ENCODE measurements around the gene DAB2IP.

- no peak for TF ChIP-seq FOXA1 (IDR thresholded peaks at IDR 0.05)
- TF ChIP-seq, protein P1, sequence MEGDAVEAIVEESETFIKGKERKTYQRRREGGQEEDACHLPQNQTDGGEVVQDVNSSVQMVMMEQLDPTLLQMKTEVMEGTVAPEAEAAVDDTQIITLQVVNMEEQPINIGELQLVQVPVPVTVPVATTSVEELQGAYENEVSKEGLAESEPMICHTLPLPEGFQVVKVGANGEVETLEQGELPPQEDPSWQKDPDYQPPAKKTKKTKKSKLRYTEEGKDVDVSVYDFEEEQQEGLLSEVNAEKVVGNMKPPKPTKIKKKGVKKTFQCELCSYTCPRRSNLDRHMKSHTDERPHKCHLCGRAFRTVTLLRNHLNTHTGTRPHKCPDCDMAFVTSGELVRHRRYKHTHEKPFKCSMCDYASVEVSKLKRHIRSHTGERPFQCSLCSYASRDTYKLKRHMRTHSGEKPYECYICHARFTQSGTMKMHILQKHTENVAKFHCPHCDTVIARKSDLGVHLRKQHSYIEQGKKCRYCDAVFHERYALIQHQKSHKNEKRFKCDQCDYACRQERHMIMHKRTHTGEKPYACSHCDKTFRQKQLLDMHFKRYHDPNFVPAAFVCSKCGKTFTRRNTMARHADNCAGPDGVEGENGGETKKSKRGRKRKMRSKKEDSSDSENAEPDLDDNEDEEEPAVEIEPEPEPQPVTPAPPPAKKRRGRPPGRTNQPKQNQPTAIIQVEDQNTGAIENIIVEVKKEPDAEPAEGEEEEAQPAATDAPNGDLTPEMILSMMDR (IDR thresholded peaks at IDR 0.05; ENCODE audit: low read depth, low read length, missing input control), result no peak
- TF ChIP-seq MAX (IDR thresholded peaks at IDR 0.05), result no peak
- no peak for TF ChIP-seq GABPA (IDR thresholded peaks at IDR 0.05 in 1 of 2, conservative IDR thresholded peaks at IDR 0.05 in 1 of 2)
- TF ChIP-seq SP1 (IDR thresholded peaks at IDR 0.05), result no peak
- TF ChIP-seq ATF3 (IDR thresholded peaks at IDR 0.05), result no peak
- TF ChIP-seq, protein P2, sequence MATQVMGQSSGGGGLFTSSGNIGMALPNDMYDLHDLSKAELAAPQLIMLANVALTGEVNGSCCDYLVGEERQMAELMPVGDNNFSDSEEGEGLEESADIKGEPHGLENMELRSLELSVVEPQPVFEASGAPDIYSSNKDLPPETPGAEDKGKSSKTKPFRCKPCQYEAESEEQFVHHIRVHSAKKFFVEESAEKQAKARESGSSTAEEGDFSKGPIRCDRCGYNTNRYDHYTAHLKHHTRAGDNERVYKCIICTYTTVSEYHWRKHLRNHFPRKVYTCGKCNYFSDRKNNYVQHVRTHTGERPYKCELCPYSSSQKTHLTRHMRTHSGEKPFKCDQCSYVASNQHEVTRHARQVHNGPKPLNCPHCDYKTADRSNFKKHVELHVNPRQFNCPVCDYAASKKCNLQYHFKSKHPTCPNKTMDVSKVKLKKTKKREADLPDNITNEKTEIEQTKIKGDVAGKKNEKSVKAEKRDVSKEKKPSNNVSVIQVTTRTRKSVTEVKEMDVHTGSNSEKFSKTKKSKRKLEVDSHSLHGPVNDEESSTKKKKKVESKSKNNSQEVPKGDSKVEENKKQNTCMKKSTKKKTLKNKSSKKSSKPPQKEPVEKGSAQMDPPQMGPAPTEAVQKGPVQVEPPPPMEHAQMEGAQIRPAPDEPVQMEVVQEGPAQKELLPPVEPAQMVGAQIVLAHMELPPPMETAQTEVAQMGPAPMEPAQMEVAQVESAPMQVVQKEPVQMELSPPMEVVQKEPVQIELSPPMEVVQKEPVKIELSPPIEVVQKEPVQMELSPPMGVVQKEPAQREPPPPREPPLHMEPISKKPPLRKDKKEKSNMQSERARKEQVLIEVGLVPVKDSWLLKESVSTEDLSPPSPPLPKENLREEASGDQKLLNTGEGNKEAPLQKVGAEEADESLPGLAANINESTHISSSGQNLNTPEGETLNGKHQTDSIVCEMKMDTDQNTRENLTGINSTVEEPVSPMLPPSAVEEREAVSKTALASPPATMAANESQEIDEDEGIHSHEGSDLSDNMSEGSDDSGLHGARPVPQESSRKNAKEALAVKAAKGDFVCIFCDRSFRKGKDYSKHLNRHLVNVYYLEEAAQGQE (IDR thresholded peaks at IDR 0.05), result no peak
- no peak for TF ChIP-seq NR2F2 (IDR thresholded peaks at IDR 0.05)
Measured at GRCh38 chr9:121737481-121737931, 86.1 kb downstream of the DAB2IP start.

Measured in liver (tissue), 3 donors.